ENCODE data around the gene FOXB1.
A peak's percentile ranks its signal among the peaks of the same experiment; 100 is the strongest.

FOXB1 gene

GRCh38 chr15:60004009-60004845 is at the start of gene FOXB1:
FOXB1 (plus strand) TSS chr15:60004311; CDS start chr15:60004964, 653 bp downstream.
- DNase-seq = no peak

- no peak for DNase-seq
Measured at GRCh38 chr15:59958288-59958687, 45.8 kb upstream of the FOXB1 start.

- no peak for DNase-seq
Measured at GRCh38 chr15:59960318-59960717, 43.8 kb upstream of the FOXB1 start.

GRCh38 chr15:59963322-59963721 is 40.8 kb upstream of the FOXB1 start:
- DNase-seq = no peak

GRCh38 chr15:59963925-59964324 is 40.2 kb upstream of the FOXB1 start:
- no peak for DNase-seq

GRCh38 chr15:59965741-59966140 is 38.4 kb upstream of the FOXB1 start:
- no peak for DNase-seq

GRCh38 chr15:59966262-59966661 is 37.8 kb upstream of the FOXB1 start:
- DNase-seq = no peak

- no peak for DNase-seq
Measured at GRCh38 chr15:59968314-59968713, 35.8 kb upstream of the FOXB1 start.

GRCh38 chr15:59972241-59972640 is 31.9 kb upstream of the FOXB1 start:
- no peak for DNase-seq

GRCh38 chr15:59976480-59977271 is 27.4 kb upstream of the FOXB1 start:
- DNase-seq = peak; percentile 68

GRCh38 chr15:59991834-59992233 is 12.3 kb upstream of the FOXB1 start:
- DNase-seq = no peak

GRCh38 chr15:59993041-59993750 is 10.9 kb upstream of the FOXB1 start:
- no peak for DNase-seq

- DNase-seq = no peak
Measured at GRCh38 chr15:59993950-59994401, 10.1 kb upstream of the FOXB1 start.

GRCh38 chr15:59994526-59994887 is 9.6 kb upstream of the FOXB1 start:
- DNase-seq = no peak

GRCh38 chr15:59994888-59995557 is 9.1 kb upstream of the FOXB1 start:
- DNase-seq = no peak

GRCh38 chr15:59995568-59996297 is 8.4 kb upstream of the FOXB1 start:
- DNase-seq = no peak

GRCh38 chr15:59996298-59997041 is 7.6 kb upstream of the FOXB1 start:
- no peak for DNase-seq

GRCh38 chr15:59997070-59997701 is 6.9 kb upstream of the FOXB1 start:
- DNase-seq = peak; percentile 65

GRCh38 chr15:59998305-59998949 is 5.7 kb upstream of the FOXB1 start:
- DNase-seq = no peak

GRCh38 chr15:59998950-59999611 is 5.0 kb upstream of the FOXB1 start:
- DNase-seq = no peak

Measured in CD4-positive, alpha-beta T cell treated with Interleukin-12 subunit alpha and Interleukin-12 subunit beta, for 1 hour (primary cell).